Subcutaneous adipose tissue (tissue), 4 donors: Measurements from ENCODE around the gene SLC10A7. TPM values are rescaled to one million over a fixed set of nuclear protein-coding genes. Genes with fewer than 3 reads are reported as not detected.

Experiments used
- total RNA-seq, 4 donors: library from RNA; depleted of rRNA; stranded (reverse); fragments of >200 nt; gene quantifications; one replicate each; pipeline ENCODE4 v1.1.0, GENCODE V29; 2016
- TF ChIP-seq, protein P1 (sequence below): fragments of 450-650 bp; IDR thresholded peaks from one replicate; pipeline ENCODE4 v1.5.1; 2016; ENCODE audit warnings: low read depth, mild to moderate bottlenecking, control low read depth, antibody characterized with exemption, moderate library complexity

The SLC10A7 gene
- total RNA-seq, 4 donors from 2014 or later: 10.2 to 18.1 (median 12.9) TPM

DNA sequence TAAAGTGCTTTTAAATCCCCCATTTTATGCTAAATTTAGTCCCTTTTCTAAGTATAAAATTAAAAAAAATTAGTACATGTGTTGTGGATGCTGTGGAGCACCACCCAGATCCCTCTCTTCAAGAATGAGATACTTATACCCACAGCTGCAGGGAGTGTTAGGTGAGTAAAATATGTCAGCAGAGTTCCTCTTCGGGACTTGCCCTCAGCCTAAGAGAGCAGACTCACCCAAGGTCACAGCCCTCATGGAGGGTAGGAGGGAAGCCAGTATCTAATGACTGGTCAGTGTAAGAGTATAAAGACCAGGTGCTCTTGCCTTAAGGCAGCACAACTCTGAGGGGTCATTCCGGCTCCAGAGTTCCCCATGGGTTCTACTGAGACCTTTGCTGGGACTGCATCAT lies 218.9 kb downstream of the SLC10A7 start:
- TF ChIP-seq, protein P1, sequence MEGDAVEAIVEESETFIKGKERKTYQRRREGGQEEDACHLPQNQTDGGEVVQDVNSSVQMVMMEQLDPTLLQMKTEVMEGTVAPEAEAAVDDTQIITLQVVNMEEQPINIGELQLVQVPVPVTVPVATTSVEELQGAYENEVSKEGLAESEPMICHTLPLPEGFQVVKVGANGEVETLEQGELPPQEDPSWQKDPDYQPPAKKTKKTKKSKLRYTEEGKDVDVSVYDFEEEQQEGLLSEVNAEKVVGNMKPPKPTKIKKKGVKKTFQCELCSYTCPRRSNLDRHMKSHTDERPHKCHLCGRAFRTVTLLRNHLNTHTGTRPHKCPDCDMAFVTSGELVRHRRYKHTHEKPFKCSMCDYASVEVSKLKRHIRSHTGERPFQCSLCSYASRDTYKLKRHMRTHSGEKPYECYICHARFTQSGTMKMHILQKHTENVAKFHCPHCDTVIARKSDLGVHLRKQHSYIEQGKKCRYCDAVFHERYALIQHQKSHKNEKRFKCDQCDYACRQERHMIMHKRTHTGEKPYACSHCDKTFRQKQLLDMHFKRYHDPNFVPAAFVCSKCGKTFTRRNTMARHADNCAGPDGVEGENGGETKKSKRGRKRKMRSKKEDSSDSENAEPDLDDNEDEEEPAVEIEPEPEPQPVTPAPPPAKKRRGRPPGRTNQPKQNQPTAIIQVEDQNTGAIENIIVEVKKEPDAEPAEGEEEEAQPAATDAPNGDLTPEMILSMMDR: no peak

- TF ChIP-seq, protein P1: no peak
Observed at GRCh38 chr4:146299607-146300006, 222.1 kb downstream of the SLC10A7 start.

GRCh38 chr4:146294776-146295175 lies 227.0 kb downstream of the SLC10A7 start:
- TF ChIP-seq, protein P1: no peak

DNA sequence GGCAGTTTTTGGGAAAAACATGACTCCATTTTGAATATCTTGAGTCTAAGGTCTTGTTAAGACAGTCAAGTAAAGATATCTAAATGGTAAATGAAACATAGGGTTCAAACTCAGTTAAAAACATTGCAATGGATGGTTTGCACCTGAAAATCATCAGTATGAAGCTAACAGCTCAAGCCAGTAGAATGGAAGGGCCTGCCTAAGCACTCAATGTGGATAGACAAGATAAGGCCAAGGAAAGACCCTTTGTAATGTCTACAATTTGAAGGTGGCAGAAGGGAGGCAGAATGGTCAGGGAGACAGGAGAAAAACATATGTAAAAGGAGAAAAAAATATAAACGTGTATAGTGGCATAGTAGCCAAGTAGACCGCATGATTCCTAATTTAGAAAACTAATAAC lies 229.2 kb downstream of the SLC10A7 start:
- TF ChIP-seq, protein P1: no peak

DNA sequence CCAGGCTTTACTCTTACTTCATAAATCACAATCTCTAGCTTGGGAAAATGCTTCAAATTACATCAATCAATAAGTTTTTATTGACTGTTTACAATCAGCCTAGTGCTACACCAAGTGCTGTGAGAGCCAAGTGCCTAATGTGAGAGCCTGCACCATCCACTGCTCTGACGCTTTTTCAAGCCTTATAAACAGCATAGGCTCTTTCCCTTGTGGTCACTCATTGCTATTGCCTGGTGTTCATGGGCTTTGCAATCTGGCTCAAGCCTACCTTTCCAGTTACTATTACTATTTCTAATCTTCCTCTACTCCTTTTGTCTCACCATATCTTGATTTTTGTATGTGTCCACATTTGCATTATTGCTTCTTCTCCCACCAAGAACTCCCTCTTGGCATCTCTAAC lies 230.4 kb downstream of the SLC10A7 start:
- TF ChIP-seq, protein P1: no peak

DNA sequence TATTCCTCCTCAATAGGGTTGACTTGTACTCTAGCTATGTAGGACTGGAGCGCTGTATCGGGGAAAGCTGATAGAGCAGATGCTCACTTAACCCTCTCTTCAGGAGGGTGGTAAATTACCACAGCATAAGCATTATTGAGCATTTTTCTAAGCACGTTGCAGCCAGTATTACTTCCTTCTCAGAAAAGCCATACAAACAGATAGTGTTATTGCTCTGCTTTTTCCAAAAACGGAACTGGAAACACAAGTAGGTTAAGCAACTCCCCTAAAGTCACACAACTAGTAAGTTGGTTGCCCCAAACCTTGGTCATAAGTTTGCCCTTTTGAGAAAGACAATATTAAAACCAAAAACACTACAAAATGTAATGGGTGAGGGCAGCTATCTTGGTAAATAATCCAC lies 233.5 kb downstream of the SLC10A7 start:
- TF ChIP-seq, protein P1: no peak

- TF ChIP-seq, protein P1: no peak
Observed at GRCh38 chr4:146285037-146285436, 236.7 kb downstream of the SLC10A7 start.
